Measurements from ENCODE around the gene CAMK2D.
A peak's percentile ranks its signal among the peaks of the same experiment; 100 is the strongest.

- TF ChIP-seq CTCF (IDR thresholded peaks at IDR 0.05; ENCODE audit: low read depth, low read length, missing input control), result no peak
- no peak for TF ChIP-seq YY1 (IDR thresholded peaks at IDR 0.05)
- TF ChIP-seq SP1 (IDR thresholded peaks at IDR 0.05), result peak; percentile 12
- TF ChIP-seq EGR1 (IDR thresholded peaks at IDR 0.05; ENCODE audit: low read depth in 2 of 2), result no peak
- no peak for TF ChIP-seq REST (IDR thresholded peaks at IDR 0.05)
- TF ChIP-seq TAF1 (conservative IDR thresholded peaks at IDR 0.05), result no peak
These were observed 145.1 kb downstream of the CAMK2D start for GRCh38 chr4:113616443-113616842.
